ENCODE measurements around the gene SEMA5B. TPM values are rescaled to one million over a fixed set of nuclear protein-coding genes. Genes with fewer than 3 reads are reported as not detected.

The SEMA5B gene
- total RNA-seq, 2 donors from 2014 or later: 0.09 to 2.9 TPM

GRCh38 chr3:122973893-122974615, 53.5 kb downstream of the SEMA5B start:
- Histone ChIP-seq H3K9me3 (no peaks in the 10 kb centered on the region), H3K4me3 (no peak overlapping the region), H3K27ac (no peak overlapping the region), H3K36me3 (no peaks in the 10 kb centered on the region), H3K4me1 (replicated peaks) (peaks cover 12% of the 10 kb centered on the region), H3K27me3 (replicated peaks; ENCODE audit: insufficient read depth) (no peaks in the 10 kb centered on the region)
- intact Hi-C loops (cut with DNase I): no loop called here
- WGBS: 77% methylated on average over 12 of the region's 12 CpGs
- no peak for TF ChIP-seq POLR2A (IDR thresholded peaks at IDR 0.05)
- no peak for TF ChIP-seq POLR2AphosphoS5 (IDR thresholded peaks at IDR 0.05)
- TF ChIP-seq CTCF (IDR thresholded peaks at IDR 0.05): no peak
- no peak for DNase-seq (ENCODE audit: low spot score)

GRCh38 chr3:122972141-122972540, 55.4 kb downstream of the SEMA5B start:
- no peak overlapping the region for H3K27ac ChIP-seq
- H3K4me1 ChIP-seq (replicated peaks): peaks cover 12% of the 10 kb centered on the region
- H3K4me3 ChIP-seq: no peak overlapping the region
- intact Hi-C loops (cut with DNase I): no loop called here
- H3K27me3 ChIP-seq (replicated peaks; ENCODE audit: insufficient read depth): no peaks in the 10 kb centered on the region
- no peaks in the 10 kb centered on the region for H3K36me3 ChIP-seq
- no peak for DNase-seq (ENCODE audit: low spot score)
- no peaks in the 10 kb centered on the region for H3K9me3 ChIP-seq
- 100% methylated on average over 1 of the region's 1 CpG for WGBS
- TF ChIP-seq POLR2AphosphoS5 (IDR thresholded peaks at IDR 0.05) (no peak), POLR2A (IDR thresholded peaks at IDR 0.05) (no peak), CTCF (IDR thresholded peaks at IDR 0.05) (no peak)

DNA sequence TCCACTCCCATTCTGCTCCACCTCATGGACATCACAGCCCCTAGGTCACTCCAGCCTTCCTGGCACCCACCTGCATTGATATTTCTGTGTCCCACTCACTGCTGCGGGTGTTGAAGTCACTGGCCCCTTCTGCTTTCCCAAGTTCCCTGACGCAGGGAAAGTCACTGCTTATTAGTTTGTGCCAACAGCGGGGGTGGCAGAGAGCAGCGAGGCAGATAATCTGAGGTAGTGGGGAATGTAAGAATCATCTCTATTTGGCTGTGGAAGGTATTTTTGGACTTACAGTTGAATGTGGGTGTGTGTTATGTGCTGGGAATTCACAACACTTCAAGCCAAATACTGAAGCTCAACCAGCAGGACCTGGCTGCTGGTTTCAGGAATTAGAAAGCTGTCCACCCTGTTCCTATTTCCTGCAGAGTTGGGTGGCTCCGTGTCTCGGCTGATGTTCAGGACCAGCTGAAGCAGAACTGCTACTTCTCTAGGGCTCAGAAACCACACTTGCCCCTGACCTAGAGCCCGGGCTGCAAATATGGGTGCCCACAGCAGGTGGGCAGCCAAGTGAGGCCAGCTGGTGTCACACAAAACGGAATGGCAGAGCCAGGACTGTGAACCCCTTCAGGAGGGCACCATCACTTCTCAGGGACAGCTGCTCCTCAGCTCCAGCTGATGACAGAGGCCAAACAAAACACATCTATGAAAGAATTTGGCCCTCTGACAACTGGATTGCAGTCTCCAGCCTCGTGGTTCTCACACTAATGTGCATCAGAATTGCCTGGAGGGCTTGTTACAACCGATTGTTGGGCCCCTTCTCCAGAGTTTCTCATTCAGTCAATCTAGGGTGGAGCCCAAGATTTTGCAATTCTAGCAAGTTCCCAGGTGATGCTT, 57.7 kb downstream of the SEMA5B start:
- intact Hi-C loops (cut with DNase I): no loop called here
- H3K4me1 ChIP-seq (replicated peaks): peaks cover 2% of the 10 kb centered on the region
- no peak for DNase-seq (ENCODE audit: low spot score)
- no peak overlapping the region for H3K27ac ChIP-seq
- no peaks in the 10 kb centered on the region for H3K9me3 ChIP-seq
- whole genome bisulfite sequencing: 30% methylated on average over 10 of the region's 10 CpGs
- H3K36me3 ChIP-seq: no peaks in the 10 kb centered on the region
- no peaks in the 10 kb centered on the region for H3K27me3 ChIP-seq (replicated peaks; ENCODE audit: insufficient read depth)
- no peak overlapping the region for H3K4me3 ChIP-seq
- TF ChIP-seq CTCF (IDR thresholded peaks at IDR 0.05) (no peak), POLR2A (IDR thresholded peaks at IDR 0.05) (no peak), POLR2AphosphoS5 (IDR thresholded peaks at IDR 0.05) (no peak)

- Histone ChIP-seq H3K36me3 (no peaks in the 10 kb centered on the region), H3K4me3 (no peak overlapping the region), H3K27me3 (replicated peaks; ENCODE audit: insufficient read depth) (no peaks in the 10 kb centered on the region), H3K27ac (no peak overlapping the region), H3K4me1 (replicated peaks) (no peaks in the 10 kb centered on the region), H3K9me3 (no peaks in the 10 kb centered on the region)
- no peak for DNase-seq (ENCODE audit: low spot score)
- TF ChIP-seq CTCF (IDR thresholded peaks at IDR 0.05): no peak
- no peak for TF ChIP-seq POLR2A (IDR thresholded peaks at IDR 0.05)
- TF ChIP-seq POLR2AphosphoS5 (IDR thresholded peaks at IDR 0.05): no peak
- intact Hi-C loops (cut with DNase I): no loop called here
- WGBS: 95% methylated on average over 7 of the region's 7 CpGs
These were observed 59.8 kb downstream of the SEMA5B start for GRCh38 chr3:122967765-122968164.
